ENCODE measurements around the gene PBX1.

DNA sequence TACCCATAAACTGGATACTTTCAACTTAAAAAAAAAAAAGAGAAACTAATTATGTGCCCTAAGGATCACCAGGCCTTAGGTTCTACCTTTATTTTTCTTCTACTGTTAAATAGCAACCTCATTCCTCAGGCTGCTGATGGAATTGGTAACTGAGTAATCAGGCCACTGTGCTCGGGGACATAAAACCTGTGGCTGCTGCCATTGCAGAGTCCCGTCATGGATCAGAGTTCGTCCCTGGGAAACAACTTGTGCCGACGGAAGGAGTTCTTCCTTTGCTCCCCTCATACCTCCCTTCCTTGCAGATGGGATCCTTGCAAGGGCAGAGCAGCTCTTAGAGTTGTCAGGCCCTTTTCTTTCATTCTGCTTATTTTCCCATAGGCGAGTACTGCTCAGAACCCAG lies 123.6 kb downstream of the PBX1 start:
- no peak for TF ChIP-seq POLR2AphosphoS5 (IDR thresholded peaks at IDR 0.05)
- TF ChIP-seq, protein P1, sequence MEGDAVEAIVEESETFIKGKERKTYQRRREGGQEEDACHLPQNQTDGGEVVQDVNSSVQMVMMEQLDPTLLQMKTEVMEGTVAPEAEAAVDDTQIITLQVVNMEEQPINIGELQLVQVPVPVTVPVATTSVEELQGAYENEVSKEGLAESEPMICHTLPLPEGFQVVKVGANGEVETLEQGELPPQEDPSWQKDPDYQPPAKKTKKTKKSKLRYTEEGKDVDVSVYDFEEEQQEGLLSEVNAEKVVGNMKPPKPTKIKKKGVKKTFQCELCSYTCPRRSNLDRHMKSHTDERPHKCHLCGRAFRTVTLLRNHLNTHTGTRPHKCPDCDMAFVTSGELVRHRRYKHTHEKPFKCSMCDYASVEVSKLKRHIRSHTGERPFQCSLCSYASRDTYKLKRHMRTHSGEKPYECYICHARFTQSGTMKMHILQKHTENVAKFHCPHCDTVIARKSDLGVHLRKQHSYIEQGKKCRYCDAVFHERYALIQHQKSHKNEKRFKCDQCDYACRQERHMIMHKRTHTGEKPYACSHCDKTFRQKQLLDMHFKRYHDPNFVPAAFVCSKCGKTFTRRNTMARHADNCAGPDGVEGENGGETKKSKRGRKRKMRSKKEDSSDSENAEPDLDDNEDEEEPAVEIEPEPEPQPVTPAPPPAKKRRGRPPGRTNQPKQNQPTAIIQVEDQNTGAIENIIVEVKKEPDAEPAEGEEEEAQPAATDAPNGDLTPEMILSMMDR (IDR thresholded peaks at IDR 0.05) = no peak
- no peak for TF ChIP-seq POLR2A (IDR thresholded peaks at IDR 0.05)

Measured in sigmoid colon (tissue), 4 donors.